ENCODE measurements around the gene CCR5.
"Not testable (repeated sequence)": the region's sequence is repeated elsewhere in the genome, so short reads cannot be mapped to it uniquely, and the experiment has no call there.

Gene CCR5

DNA sequence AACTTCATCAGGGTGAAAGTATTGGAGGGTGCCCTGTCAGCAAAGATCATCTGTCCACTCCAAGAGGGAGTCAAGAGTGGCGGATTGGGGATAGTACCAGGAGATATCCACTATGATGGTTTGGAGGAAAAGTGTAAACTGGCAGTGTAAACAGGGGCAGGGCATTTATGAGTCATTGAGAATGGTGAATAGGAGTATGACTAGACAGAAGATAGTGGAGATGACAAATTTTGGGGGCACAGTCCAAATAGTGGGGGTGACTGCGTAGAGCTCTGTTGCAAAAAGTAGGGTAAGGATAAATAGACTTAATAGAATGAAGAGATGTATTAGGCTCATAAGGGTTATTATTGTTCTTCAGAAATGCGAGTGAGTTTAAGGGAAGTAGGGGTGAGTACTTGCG is 18.1 kb downstream of the CCR5 start:
- not testable (repeated sequence) for DNase-seq

DNA sequence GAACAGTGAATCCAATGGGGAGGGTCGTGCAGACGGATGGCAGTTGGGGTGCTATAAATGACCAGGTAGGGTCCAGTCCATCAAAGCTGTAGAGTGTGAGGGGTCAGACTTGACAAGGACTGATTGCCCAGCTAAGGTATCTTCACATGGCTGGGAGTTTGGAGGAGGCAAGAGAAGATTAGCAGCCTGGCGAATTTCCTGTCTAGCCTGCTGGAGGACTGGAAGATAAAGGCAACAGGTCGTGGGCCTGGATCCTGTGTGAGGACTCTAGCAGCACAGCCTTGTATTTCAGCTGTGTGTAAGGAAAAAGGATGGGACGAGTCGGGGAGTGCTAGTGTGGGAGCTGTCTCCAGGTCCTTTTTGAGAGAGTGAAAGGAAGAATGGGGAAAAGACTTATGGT is 18.6 kb downstream of the CCR5 start:
- DNase-seq, result no peak

DNA sequence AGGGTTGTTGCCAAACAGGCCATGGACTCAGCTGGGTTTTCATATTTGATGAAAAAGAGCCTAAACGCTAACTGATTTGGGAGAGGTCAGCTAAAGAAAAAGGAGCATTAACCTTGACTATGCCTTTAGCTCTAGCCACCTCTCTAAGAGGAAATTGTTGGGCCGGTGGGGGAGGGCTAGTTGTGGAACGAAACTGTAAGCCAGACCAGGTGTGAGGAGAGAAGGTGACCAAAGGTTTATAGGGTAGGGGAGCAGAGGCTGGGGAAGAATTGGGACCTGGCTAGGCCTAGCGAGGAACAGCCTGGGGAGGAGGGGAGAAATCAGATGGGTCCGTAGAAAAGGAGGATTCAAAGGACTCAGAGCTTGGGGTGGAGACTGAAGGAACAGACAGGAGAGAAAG is 20.8 kb downstream of the CCR5 start:
- DNase-seq, result not testable (repeated sequence)

DNA sequence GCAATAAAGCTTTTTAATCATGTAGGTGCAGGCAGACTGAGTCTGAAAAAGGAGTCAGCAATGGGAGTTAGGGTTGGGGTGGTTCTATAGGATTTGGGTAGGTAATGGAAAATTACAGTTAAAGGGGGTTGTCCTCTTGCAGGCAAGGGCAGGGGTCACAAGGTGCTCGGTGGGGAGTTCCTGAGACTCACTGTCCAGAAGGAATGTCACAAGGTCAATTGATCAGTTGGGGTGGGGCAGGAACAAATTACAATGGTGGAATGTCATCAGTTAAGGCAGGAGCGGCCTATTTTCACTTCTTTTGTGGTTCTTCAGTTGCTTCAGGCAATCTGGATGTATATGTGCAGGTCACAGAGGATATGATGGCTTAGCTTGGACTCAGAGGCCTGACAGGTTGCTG is 22.3 kb downstream of the CCR5 start:
- no peak for DNase-seq

DNA sequence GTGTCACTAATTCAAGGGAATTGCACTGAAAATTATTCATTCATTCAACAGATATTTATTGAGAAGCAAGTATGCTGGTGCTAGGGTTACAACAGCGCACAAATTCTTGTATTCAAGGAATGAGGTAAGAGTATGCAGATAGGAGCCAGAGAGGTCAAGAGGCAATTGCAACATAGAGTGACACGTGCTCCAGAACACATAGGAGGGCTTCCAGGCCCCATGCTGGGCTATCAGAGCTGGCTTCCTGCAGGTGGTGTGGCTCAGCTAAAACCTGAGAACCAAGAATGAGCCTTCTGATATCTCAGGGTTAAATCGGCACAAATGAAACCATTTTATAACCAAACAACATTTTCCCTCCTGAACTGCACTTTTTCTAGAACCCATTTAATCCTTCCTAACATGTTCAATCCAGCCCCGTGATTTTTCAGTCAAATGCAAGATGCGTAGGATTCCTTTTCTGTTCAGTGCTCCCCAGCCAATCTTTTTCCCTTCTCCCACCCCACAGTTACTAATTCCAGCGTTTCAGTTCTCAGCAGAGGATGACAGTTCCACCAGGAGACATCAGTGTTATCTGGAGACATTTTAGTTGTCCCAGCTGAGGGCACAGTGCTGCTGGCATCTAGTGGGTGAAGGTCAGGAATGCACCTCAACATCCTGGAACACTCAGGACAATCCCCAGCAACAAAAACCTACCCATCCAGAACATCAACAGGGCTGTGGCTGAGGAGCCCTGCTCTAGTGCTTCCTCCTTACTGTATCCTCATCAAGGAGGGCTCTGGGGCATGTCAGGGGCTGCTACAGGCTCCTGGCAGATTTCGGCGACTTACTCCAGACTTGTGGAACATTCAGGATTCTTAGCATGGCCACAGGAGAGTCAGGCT is 23.0 kb downstream of the CCR5 start:
- DNase-seq, result no peak

DNA sequence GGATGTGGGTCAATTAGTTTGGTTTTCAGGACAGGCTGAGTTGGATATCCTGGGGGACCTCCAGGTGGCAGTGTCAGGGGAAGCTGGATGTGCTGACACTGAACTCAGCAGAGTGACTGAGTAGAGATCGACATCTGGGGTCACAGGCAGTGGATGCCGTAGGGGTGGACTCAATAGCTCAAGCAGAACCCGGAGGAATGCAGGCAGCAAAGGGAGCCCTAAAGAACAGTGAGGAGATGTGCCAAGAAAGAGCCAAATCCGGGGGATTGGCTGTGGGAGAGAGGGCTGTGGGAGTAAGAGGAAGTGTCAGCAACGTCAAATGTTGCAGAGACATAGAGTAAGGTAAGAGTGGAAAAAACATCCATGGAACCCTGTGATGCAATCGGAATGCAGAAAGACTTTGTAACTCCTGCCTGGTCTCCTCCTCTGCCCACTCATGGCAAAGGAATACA is 24.5 kb downstream of the CCR5 start:
- no peak for DNase-seq

DNA sequence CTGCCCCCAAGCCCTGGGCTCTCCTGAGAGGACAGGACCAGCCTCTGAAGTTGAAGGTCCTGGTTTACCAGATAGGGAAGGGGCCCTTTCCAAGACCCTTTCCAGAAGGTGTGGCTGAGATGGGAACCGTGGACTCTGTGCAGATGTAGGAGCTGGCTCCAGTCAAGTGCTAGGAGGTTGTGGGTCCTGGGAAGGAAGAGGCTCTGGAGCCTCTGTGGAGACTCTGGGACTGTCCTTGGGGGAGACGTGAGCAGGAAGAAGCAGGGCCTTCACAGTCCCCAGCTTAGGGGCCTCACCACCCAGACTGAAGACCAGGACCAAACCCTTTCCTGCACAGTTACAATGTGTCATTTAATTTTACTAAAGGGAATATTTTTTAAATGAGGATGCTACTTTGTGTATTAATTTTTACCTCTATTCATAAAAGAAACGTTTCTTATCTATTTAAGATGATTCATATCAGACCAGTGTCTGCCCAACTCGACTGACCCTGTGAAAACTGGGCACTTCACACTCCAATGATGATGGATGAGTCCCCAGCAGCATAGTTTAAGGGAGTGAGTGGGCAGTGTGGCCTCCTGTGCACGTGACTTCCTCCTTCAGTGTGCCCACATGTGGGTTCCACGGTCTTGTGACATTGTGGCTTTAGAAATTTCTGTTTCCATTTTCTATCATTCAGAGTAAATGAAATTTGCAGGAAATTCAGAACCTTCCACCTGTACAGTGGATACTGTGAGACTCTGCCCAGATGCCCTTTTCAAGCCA is 25.2 kb downstream of the CCR5 start:
- DNase-seq, result no peak

DNA sequence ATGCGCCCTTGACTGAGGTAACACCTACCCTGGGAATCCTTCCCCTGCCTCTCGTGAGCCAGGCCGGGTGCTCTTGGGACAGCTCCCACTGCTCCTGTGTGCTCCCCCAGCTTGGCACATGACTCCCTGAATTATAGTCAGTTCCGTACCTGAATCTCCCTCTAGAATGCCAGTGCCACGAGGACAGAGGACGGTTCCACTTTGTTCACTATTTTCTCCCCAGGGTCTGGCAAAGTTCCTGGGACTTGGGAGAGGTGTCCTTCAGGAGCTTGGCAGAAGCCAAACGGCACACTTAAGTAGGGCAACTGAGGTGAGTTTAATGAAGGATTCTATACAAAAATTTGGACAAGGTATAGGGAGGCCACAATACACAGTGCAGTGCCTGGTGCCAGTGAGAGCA is 26.4 kb downstream of the CCR5 start:
- DNase-seq, result no peak

DNA sequence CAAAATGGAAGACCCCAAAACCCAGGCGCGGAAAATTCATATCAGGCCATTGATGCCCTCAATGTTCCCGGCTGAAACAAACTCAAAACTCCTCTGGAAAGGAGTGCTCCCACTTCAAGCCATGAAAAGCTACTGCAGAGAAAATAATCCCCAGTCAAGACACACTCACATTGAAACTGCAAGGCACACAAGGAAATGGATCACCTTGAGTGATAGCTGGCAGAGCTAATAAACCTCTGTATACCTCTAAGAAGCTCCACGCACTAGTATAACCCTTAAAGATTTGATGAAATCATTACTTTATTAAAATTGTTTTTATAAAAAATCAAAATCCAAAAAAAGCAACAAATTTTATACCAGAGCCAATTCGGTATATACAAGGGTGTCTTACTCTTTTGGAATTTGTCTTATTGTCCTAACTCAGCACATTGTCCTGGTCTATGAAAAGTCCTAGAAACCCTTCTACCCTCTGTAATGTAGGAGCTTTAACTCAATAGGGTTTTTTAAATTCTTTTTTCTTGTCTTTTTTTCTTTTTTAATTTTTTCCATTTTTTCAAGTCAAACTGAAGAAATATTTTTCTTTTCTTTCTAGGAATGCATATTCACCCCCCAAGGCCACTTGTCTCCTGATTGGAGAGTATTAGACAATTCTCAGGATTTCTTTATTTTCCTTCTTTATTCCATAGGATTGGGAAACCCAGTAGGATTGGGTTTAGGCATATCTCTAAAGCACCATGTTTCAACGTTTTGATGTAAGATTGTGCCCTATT is 27.6 kb downstream of the CCR5 start:
- no peak for DNase-seq

DNA sequence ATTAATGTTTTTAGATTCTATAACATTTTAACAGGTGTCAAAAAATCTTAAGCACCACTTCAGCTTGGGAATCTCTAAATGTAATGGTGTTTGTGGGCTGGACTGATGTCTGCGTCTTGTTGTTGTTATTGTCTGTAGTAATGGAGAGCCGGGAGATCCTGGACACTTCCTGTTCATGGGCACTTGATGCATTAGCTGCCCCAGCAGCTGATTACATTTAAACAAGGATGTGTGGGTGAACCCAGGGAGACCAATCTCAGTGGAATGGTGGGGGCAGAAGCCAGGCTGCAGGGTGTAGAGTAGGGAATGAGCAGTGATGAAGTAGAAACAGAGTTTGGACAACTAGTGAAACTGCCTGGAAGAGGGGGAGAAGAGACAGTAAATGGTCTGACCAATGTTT is 28.4 kb downstream of the CCR5 start:
- no peak for DNase-seq

DNA sequence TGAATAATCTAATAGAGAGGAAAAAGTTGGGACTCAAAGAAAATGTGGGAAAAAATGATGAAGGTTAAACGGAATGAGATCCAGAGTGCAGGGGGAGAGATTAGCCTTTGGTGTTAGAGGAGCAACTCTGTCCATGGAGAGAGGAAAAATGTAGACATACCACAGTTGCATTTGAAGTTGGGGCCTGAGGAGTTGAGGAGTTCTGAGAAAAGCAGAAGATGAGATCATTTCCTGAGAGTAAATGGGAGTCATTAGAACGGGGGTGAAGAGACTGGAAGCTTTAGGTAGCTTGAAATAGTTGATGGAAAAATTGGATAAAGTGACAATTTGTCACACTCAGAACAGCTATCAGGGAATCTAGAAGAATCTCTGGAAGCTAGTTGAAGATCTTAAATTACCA is 28.8 kb downstream of the CCR5 start:
- no peak for DNase-seq

DNA sequence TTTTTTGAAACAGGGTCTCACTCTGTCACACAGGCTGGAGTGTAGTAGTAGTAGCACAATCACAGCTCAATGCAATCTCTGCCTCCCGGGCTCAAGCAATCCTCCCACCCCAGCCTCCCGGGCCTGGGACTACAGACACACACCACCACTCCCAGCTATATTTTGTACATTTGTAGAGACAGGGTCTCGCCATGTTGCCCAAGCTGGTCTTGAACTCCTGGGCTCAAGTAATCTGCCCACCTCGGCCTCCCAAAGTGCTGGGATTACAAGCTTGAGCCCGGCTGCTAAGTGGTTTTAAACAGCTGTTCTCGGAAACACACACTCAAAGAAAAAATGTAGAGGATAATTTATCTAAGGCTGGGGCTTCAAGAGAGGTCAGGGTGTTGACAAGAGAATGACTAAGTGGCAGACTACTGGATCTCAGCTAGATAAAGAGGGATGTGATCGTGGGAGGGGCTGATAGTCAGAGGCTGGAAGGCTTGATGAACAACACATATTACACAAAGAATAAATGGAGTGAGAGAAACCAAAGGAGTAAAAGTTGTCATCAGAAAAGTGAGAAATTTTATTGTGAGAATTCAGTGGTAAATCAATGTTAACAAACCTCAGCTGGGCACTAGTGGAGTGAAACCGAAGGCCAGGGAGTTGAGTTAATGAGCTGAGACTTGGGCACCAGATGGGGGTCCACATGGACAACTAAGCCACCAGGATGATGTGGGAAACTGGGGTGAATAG is 29.4 kb downstream of the CCR5 start:
- no peak for DNase-seq

DNA sequence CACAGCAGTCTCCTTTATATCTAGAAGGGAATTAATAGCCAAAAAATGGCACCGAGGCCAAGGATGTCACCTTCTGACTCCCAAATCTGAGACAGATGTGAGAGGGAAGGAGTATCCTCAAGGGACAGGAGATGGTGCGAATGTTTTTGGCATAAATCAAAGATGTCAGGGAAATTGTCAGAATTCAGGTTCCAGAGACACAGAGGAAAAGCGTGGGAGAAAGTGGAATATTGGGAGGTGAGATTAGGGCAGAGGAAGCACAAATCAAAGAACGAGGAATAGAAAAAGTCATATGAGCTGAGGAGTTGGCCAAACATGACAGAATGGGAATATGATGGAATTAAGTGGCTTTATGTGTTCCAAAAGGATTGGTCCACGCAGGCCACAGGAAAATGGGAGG is 30.1 kb downstream of the CCR5 start:
- DNase-seq, result no peak

DNA sequence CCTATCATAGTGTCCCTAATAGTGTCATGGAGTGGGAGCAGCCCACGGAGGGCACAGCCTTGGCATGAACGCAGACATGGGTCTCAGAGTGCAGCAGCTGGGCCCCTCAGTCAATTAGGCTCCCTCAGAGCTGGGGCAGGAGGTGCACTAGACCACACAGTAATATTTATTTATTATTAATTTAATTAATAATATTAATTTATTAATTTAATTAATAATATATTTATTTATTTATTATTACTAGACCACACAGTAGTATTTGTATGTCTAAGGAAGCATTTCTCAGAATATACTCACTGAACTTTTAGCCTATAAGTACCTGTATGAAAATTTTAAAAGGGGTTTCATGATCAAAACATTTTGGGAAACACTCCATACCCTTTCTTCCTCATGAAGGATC is 30.8 kb downstream of the CCR5 start:
- DNase-seq, result no peak

DNA sequence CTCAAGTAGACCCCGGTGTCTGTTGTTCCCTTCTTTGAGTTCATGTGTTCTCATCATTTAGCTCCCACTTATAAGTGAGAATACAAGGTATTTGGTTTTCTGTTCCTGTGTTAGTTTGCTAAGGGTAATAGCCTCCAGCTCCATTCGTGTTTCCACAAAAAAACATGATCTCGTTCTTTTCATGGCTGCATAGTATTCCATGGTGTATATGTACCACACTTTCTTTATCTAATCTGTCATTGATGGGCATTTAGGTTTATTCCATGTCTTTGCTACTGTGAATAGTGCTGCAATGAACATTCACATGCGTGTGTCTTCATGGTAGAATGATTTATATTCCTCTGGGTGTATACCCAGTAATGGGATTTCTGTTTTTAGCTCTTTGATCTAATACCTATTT is 32.2 kb downstream of the CCR5 start:
- DNase-seq, result not testable (repeated sequence)

DNA sequence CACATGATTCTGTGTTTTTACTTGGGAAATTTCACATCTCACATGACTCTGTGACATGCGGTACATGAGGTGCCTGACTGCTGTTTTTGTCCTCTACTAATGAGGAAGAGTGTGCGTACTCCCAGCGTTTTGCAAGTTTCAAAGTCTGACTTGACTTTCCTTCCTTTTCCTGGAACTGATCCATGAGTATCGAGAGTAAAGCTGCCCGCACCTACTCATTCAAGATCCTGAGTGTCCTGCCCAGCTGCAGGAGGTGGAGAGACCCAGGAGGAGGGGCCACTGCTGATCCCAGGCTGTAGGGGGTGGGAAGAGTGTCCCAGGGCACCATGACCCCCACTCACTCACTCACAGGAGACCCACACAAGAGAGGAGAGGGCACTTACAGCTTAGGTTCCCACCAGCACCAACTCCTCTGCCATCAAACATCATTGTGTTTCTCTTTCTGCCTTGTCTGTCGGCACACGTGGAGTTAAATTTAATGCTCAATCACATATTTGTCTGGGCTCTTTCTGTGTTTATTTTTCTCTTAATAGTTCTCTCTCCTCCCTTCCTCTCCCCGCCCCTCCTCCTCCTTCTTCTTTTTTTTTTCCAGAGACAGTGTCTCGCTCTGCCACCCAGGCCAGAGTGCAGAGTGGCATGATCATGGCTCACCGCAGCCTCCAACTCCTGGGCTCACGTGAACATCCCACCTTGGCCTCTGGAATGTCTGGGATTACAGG is 34.7 kb downstream of the CCR5 start:
- DNase-seq, result no peak

DNA sequence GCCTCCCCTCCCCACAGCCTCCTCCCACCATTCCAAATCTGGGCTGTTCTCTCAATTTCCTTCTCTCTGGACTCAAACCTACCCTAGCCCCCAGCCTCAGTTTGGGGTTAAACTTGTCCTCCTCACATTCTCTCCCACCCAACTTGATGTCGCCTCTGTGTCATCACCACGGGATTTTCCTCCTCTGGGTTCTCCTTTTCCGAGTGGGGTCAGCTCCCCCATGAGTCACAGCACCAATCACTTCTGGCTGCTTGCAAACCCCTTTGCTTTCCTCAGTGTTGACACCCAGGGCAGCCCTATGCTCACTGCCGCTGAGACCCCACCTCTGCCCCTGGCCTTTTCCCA is 35.7 kb downstream of the CCR5 start:
- no peak for DNase-seq

DNA sequence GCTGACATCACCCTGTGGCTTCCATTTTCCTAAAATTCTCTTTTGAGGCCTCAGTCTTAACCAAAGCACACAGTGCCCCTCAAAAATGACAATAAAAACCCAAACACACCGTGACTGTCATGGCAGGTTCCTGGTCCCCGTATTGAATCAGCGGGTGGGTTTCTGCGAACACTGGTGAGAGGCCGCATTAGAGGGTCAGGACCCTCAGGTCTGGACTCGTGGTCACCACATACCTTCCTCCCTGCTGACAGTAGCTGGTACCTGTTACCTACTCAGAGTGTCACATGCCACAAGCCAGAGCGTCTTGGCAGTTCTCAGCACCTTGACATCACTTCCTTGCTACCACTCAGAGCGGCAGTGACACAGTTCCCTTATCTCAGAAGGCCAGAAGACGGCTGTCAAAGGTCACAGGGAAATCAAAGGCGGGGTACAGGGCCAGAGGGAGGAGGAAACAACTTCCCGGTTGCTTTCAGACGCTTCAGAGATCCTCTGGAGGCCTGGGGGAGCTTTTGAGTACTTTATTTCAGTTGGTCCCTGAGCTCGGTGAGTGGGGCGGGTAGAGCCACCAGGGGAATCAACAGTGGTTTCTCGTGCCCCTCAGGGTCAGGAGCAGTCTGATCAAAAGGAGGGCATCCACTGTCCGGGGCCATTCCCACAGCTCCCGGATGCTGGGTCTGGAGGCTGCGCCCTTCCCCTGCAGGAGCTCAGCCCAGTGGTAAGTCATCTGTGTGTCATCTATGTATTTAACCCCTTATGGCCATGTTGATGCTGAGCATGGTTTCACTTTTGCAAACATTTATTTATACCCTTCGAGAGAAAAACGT is 36.3 kb downstream of the CCR5 start, which contains the start of the genes CCR5AS and CCRL2:
TSS of gene CCR5AS (minus strand) at position 279 of the 824 bp plus-strand sequence.
TSS of gene CCRL2 (plus strand) at position 472 of the 824 bp plus-strand sequence. CDS start 821 bp downstream, outside the sequence.
- peak; percentile 7 to 26 for DNase-seq

DNA sequence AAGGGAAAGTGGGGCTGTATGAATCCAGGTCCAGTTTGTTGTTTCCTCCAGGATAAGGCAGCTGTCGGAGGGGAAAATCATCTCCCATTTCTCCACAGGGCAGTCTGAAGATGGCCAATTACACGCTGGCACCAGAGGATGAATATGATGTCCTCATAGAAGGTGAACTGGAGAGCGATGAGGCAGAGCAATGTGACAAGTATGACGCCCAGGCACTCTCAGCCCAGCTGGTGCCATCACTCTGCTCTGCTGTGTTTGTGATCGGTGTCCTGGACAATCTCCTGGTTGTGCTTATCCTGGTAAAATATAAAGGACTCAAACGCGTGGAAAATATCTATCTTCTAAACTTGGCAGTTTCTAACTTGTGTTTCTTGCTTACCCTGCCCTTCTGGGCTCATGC is 37.2 kb downstream of the CCR5 start:
- DNase-seq, result no peak

DNA sequence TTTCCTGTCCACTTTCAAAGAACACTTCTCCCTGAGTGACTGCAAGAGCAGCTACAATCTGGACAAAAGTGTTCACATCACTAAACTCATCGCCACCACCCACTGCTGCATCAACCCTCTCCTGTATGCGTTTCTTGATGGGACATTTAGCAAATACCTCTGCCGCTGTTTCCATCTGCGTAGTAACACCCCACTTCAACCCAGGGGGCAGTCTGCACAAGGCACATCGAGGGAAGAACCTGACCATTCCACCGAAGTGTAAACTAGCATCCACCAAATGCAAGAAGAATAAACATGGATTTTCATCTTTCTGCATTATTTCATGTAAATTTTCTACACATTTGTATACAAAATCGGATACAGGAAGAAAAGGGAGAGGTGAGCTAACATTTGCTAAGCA is 38.1 kb downstream of the CCR5 start:
- DNase-seq, result no peak

All from hippocampal formation (tissue), 2 donors.